Activated T-helper 17 cell treated with anti-CD3 and anti-CD28 coated beads, Interleukin-2, amount 50 U/mL, for 72 hours (primary cell): ENCODE data around the gene HIKESHI. TPM values are rescaled to one million over a fixed set of nuclear protein-coding genes. Genes with fewer than 3 reads are reported as not detected.
"Not testable (repeated sequence)": the region's sequence is repeated elsewhere in the genome, so short reads cannot be mapped to it uniquely, and the experiment has no call there.

Source experiments
- ATAC-seq: fragments of 150-1000 bp; cut with Tn5 transposase; replicated peaks from 2 replicates; pipeline ENCODE4 v1.10.0; 2021; ENCODE audit warnings: mild to moderate bottlenecking, moderate library complexity
- H3K27ac Mint-ChIP-seq: one replicate; pipeline ENCODE4 v1.8.0; 2022; ENCODE audit warnings: mixed read lengths
- H3K27me3 Mint-ChIP-seq: one replicate; pipeline ENCODE4 v1.8.0; 2022; ENCODE audit warnings: mixed read lengths
- H3K36me3 Mint-ChIP-seq: one replicate; pipeline ENCODE4 v1.8.0; 2022; ENCODE audit warnings: low read depth, mild to moderate bottlenecking, mixed read lengths
- H3K4me1 Mint-ChIP-seq: one replicate; pipeline ENCODE4 v1.8.0; 2022; ENCODE audit warnings: mixed read lengths
- H3K4me3 Mint-ChIP-seq: one replicate; pipeline ENCODE4 v1.8.0; 2022; ENCODE audit warnings: mild to moderate bottlenecking, mixed read lengths
- H3K9me3 Mint-ChIP-seq: one replicate; pipeline ENCODE4 v1.8.0; 2022; ENCODE audit warnings: mixed read lengths
- total RNA-seq, 2 donors: library from RNA; stranded (reverse); gene quantifications; one replicate each; pipeline ENCODE4 v1.2.3, GENCODE V29; 2022

HIKESHI gene
- total RNA-seq, 2 donors from 2014 or later: 36.2 to 48.1 TPM

- no peaks in the 10 kb centered on the region for H3K27me3 Mint-ChIP-seq
- H3K36me3 Mint-ChIP-seq: peaks cover 96% of the 10 kb centered on the region
- no peak overlapping the region for H3K27ac Mint-ChIP-seq
- no peak for ATAC-seq
- no peaks in the 10 kb centered on the region for H3K9me3 Mint-ChIP-seq
- no peak overlapping the region for H3K4me3 Mint-ChIP-seq
- peaks cover 35% of the 10 kb centered on the region for H3K4me1 Mint-ChIP-seq
Measured at GRCh38 chr11:86279747-86280146, 22.3 kb upstream of the HIKESHI start.

GRCh38 chr11:86287468-86287796 lies 14.6 kb upstream of the HIKESHI start:
- H3K4me3 Mint-ChIP-seq: peak overlapping the region; percentile 70
- peaks cover 32% of the 10 kb centered on the region for H3K36me3 Mint-ChIP-seq
- no peaks in the 10 kb centered on the region for H3K9me3 Mint-ChIP-seq
- H3K27me3 Mint-ChIP-seq: no peaks in the 10 kb centered on the region
- H3K4me1 Mint-ChIP-seq: peaks cover 50% of the 10 kb centered on the region
- peak overlapping the region; percentile 79 for H3K27ac Mint-ChIP-seq
- ATAC-seq: peak; percentile 68

GRCh38 chr11:86288776-86289507 lies 13.1 kb upstream of the HIKESHI start:
- no peaks in the 10 kb centered on the region for H3K9me3 Mint-ChIP-seq
- no peak for ATAC-seq
- peaks cover 18% of the 10 kb centered on the region for H3K36me3 Mint-ChIP-seq
- no peaks in the 10 kb centered on the region for H3K27me3 Mint-ChIP-seq
- H3K4me3 Mint-ChIP-seq: peak overlapping the region; percentile 76
- peaks cover 47% of the 10 kb centered on the region for H3K4me1 Mint-ChIP-seq
- peak overlapping the region; percentile 89 for H3K27ac Mint-ChIP-seq

DNA sequence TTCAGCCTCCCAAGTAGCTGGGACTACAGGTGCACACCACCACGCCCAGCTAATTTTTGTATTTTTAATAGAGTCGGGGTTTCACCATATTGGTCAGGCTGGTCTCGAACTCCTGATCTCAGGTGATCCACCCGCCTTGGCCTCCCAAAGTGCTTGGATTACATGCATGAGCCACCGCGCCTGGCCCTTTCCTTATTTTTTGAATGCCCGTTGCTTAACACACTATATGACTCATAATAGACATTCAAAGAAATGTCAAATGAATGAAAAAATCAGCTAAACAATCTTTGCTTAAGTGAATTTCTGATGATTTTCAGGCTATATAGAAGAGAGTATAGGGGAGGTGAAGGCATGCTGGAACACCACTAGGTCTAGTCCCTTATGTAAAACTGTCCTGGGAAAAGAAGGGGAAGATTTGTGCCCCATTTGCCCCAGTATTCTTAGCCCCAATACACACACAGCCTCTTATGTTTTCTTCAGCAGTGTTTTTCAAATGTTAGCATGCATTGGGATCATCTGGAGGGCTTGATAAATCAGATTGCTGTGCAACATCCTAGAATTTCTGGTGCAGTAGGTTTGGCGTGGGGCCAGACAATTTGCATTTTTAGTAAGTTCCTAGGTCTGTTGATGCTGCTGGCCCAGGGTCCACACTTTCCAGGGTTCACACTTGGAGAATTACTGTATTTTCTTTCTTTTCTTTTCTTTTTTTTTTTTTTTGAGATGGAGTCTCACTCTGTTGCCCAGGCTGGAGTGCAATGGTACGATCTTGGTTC lies 12.3 kb upstream of the HIKESHI start:
- Mint-ChIP-seq H3K4me1 (peaks cover 42% of the 10 kb centered on the region), H3K4me3 (peak overlapping the region; percentile 76), H3K36me3 (peaks cover 11% of the 10 kb centered on the region), H3K27ac (peak overlapping the region; percentile 89)
- H3K9me3 Mint-ChIP-seq, ATAC-seq, H3K27me3 Mint-ChIP-seq: not testable (repeated sequence)

- peaks cover 36% of the 10 kb centered on the region for H3K4me1 Mint-ChIP-seq
Measured at GRCh38 chr11:86291466-86292262, 10.4 kb upstream of the HIKESHI start.

DNA sequence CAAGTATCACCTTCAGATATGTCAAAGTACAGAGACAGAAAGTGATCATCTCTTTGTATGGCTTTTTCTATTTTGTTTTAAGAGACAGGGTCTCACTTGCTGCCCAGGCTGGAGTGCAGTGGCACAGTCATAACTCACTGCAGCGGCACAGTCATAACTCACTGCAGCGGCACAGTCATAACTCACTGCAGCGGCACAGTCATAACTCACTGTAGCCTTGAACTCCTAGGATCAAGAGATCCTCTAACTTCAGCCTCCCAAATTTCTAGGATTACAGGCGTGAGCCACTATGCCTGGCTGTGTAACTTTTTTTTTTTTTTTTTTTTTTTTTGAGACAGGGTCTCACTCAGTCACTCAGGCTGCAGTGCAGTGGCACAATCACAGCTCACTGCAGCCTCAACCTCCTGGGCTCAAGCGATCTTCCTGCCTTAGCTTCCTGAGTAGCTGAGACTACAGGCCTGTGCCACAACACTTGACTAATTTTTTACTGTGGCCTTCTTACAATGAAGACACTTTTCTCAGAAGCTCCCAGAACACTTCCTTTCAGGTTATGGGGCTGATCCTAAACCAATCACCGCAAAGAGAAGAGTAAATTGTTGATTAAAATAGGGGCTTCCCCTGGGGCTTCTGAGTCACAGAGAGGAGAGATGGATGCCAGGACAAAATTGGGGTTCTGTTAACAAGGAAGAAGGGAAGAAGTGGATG lies 9.0 kb upstream of the HIKESHI start:
- Mint-ChIP-seq H3K27ac (peak overlapping the region; percentile 63), H3K9me3 (no peaks in the 10 kb centered on the region), H3K27me3 (no peaks in the 10 kb centered on the region), H3K4me1 (peaks cover 31% of the 10 kb centered on the region), H3K4me3 (peak overlapping the region; percentile 72), H3K36me3 (no peaks in the 10 kb centered on the region)
- peak; percentile 85 for ATAC-seq

More at GRCh38 chr11:86291466-86292262, 10.4 kb upstream of the HIKESHI start:
- Mint-ChIP-seq H3K27ac (peak overlapping the region; percentile 63), H3K27me3 (no peaks in the 10 kb centered on the region), H3K36me3 (peaks cover 6% of the 10 kb centered on the region), H3K4me3 (peak overlapping the region; percentile 72), H3K9me3 (no peaks in the 10 kb centered on the region)
- peak; percentile 41 for ATAC-seq

DNA sequence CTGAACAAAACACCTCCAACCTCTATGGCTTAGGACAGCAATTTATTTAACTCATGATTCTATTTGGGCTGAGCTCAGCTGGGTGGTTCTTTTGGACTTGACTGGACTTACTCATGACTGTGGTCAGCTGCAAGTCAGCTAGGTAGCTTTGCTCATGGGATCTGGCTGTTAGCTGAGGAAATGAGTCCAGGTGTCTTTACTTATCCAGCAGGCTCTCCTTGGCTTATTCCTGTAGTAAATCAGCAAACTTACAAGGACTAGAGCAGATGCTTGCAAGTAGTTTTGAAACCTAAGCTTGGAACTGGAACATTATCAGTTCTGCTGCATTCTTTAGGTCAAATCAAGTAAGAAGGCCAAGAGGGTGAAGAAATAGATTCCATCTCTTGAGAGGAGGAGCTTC lies 8.0 kb upstream of the HIKESHI start:
- Mint-ChIP-seq H3K27me3 (no peaks in the 10 kb centered on the region), H3K9me3 (no peaks in the 10 kb centered on the region), H3K36me3 (no peaks in the 10 kb centered on the region), H3K4me3 (no peak overlapping the region), H3K4me1 (peaks cover 26% of the 10 kb centered on the region), H3K27ac (no peak overlapping the region)
- no peak for ATAC-seq

- Mint-ChIP-seq H3K27ac (peak overlapping the region; percentile 100), H3K9me3 (no peaks in the 10 kb centered on the region), H3K36me3 (peaks cover 24% of the 10 kb centered on the region), H3K27me3 (no peaks in the 10 kb centered on the region), H3K4me1 (peaks cover 15% of the 10 kb centered on the region), H3K4me3 (peak overlapping the region; percentile 100)
- ATAC-seq: no peak
Measured at GRCh38 chr11:86301742-86302091, 323 bp upstream of the HIKESHI start.

DNA sequence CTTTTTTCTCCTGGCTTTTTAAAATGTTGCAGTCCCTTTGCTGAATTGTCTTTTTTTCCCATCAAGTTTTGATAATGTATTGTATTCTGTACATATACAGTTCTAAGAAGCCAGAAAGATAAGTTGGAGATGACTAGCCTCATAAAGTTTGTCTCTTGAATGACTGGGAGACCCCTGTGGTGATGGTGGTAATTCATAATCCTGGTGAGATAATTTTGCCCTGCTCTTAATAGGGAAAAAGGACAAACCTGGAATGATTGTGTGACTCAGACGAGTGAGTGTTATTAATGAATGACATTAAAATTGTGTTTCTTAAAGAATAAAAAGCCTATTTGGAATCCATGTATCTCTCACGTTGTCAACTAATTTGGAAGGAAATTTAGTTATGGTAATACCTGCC lies 1.2 kb downstream of the HIKESHI start:
- no peak for ATAC-seq
- Mint-ChIP-seq H3K4me3 (peak overlapping the region; percentile 100), H3K4me1 (peaks cover 15% of the 10 kb centered on the region), H3K27me3 (no peaks in the 10 kb centered on the region), H3K27ac (peak overlapping the region; percentile 100), H3K9me3 (no peaks in the 10 kb centered on the region), H3K36me3 (peaks cover 25% of the 10 kb centered on the region)

DNA sequence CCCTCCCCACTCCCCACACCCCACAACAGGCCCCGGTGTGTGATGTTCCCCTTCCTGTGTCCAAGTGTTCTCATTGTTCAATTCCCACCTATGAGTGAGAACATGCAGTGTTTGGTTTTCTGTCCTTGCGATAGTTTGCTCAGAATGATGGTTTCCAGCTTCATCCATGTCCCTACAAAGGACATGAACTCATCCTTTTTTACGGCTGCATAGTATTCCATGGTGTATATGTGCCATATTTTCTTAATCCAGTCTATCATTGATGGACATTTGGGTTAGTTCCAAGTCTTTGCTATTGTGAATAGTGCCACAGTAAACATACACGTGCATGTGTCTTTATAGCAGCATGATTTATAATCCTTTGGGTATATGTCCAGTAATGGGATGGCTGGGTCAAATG lies 6.7 kb downstream of the HIKESHI start:
- Mint-ChIP-seq H3K36me3 (peaks cover 56% of the 10 kb centered on the region), H3K4me1 (peaks cover 26% of the 10 kb centered on the region)
- not testable (repeated sequence) for H3K9me3 Mint-ChIP-seq, H3K27ac Mint-ChIP-seq, H3K4me3 Mint-ChIP-seq, ATAC-seq, H3K27me3 Mint-ChIP-seq

DNA sequence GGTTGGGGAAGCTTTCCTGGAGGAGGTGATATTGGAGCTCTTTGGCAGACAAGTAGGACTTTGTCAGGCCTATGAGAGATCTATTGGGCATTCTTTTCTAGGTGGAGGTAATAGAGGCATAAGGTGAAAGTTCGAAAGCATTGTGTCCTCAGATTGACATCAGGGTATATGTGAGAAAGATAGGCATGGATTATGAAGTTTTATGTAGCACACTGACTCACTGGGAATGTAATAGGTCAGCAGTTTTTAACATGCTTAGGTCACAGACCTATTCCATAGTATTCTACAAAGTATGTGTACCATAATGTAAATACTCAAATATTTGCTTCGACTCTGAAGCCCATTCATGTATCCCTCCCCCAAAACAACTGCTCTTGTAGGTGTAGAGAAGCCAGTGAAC lies 11.8 kb downstream of the HIKESHI start:
- Mint-ChIP-seq H3K4me3 (no peak overlapping the region), H3K36me3 (peaks cover 83% of the 10 kb centered on the region)

GRCh38 chr11:86314636-86315035 lies 12.6 kb downstream of the HIKESHI start:
- H3K9me3 Mint-ChIP-seq: no peaks in the 10 kb centered on the region
- H3K4me1 Mint-ChIP-seq: peaks cover 28% of the 10 kb centered on the region
- no peak for ATAC-seq
- peak overlapping the region; percentile 22 for H3K27ac Mint-ChIP-seq
- H3K27me3 Mint-ChIP-seq: no peaks in the 10 kb centered on the region
- no peak overlapping the region for H3K4me3 Mint-ChIP-seq
- H3K36me3 Mint-ChIP-seq: peaks cover 83% of the 10 kb centered on the region

More for the DNA sequence above, 11.8 kb downstream of the HIKESHI start:
- no peaks in the 10 kb centered on the region for H3K9me3 Mint-ChIP-seq
- no peak for ATAC-seq
- peaks cover 28% of the 10 kb centered on the region for H3K4me1 Mint-ChIP-seq
- H3K27ac Mint-ChIP-seq: peak overlapping the region; percentile 10
- H3K27me3 Mint-ChIP-seq: no peaks in the 10 kb centered on the region

DNA sequence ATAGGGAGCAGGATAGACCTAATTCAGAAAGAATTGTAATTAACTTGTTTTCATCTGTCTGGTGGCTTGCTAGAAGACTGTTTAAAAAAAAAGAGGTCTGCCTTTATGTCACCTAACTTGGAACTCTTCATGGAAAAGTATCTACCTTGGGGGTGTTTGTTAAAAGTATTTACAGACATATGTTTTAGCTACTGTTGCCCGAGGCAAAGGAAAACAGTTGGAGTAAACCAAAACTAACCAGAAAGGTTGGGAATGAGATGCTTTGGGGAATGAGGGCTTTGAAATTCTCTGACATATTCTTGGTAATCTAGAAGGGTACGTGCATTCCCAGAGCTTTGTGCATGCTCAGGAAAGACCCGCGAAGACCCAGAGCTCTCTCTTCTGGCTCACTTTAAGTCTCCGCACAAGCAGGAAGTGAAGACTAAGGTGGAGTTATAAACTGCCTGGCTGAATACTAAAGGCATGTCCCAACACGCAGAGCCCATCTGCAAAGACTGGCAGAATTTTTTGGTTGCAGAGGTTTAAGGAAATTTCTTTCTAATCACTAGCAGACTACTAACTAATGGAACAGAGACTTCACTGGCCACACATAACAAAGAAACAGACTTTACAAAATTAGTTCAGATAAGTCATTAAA lies 33.2 kb downstream of the HIKESHI start:
- Mint-ChIP-seq H3K4me3 (no peak overlapping the region), H3K9me3 (no peaks in the 10 kb centered on the region), H3K27ac (no peak overlapping the region), H3K4me1 (no peaks in the 10 kb centered on the region), H3K27me3 (no peaks in the 10 kb centered on the region), H3K36me3 (peaks cover 94% of the 10 kb centered on the region)
- no peak for ATAC-seq

- Mint-ChIP-seq H3K36me3 (peaks cover 99% of the 10 kb centered on the region), H3K27me3 (no peaks in the 10 kb centered on the region), H3K9me3 (no peaks in the 10 kb centered on the region), H3K4me3 (no peak overlapping the region), H3K4me1 (peaks cover 3% of the 10 kb centered on the region), H3K27ac (no peak overlapping the region)
- ATAC-seq: no peak
Measured at GRCh38 chr11:86337227-86337626, 35.2 kb downstream of the HIKESHI start.
